K562 (cell line): ENCODE data around the gene ZFP36. TPM values are rescaled to one million over a fixed set of nuclear protein-coding genes. Genes with fewer than 3 reads are reported as not detected.

Experiments used
- ADNP ChIP-seq: fragments of 200-800 bp; sonication (Bioruptor generic); IDR thresholded peaks from 2 replicates; pipeline ENCODE4 v1.6.1; 2016; ENCODE audit warnings: missing genetic modification characterization, missing compliant biosample characterization
- ARID2 ChIP-seq: fragments of 450-650 bp; IDR thresholded peaks from 2 replicates; pipeline ENCODE4 v1.6.1; 2017; ENCODE audit warnings: antibody characterized with exemption, mild to moderate bottlenecking
- CHD2 ChIP-seq: IDR thresholded peaks from 2 replicates; pipeline ENCODE4 v1.6.1; 2011; ENCODE audit warnings: low read depth, low read length
- E2F3 ChIP-seq: fragments of 250-450 bp; sonication (Bioruptor Pico); IDR thresholded peaks from 2 replicates; pipeline ENCODE4 v1.4.0; 2020; ENCODE audit warnings: mild to moderate bottlenecking
- MGA ChIP-seq: fragments of 450-650 bp; IDR thresholded peaks from 2 replicates; pipeline ENCODE4 v1.6.1; 2016; ENCODE audit warnings: mild to moderate bottlenecking, moderate library complexity
- MYNN ChIP-seq, 2 experiments: sonication (generic); formaldehyde crosslinking in 1 of 2; IDR thresholded peaks; 2 replicates each; pipeline versions ENCODE4 v1.5.0 to v1.6.1; 2016 to 2020; ENCODE audit warnings: antibody characterized with exemption in 1 of 2, missing genetic modification reagents in 1 of 2
- PCBP1 ChIP-seq: fragments of 200-400 bp; formaldehyde crosslinking; IDR thresholded peaks from 2 replicates; pipeline ENCODE4 v1.6.1; 2018; ENCODE audit warnings: mild to moderate bottlenecking, low read depth, low read length; ENCODE audit not compliant: poor library complexity, severe bottlenecking
- PREB ChIP-seq: sonication (generic); formaldehyde crosslinking; IDR thresholded peaks from 2 replicates; pipeline ENCODE4 v1.8.1; 2023; ENCODE audit warnings: mild to moderate bottlenecking, missing genetic modification reagents
- SNRNP70 ChIP-seq: fragments of 200-400 bp; formaldehyde crosslinking; optimal IDR thresholded peaks from 2 replicates; pipeline ENCODE3; 2017; ENCODE audit warnings: low read depth, low read length
- ZNF253 ChIP-seq: fragments of 250-450 bp; sonication (Bioruptor Pico); conservative IDR thresholded peaks from 2 replicates; pipeline ENCODE4 v1.6.1; 2021; ENCODE audit warnings: mild to moderate bottlenecking
- ZNF280A ChIP-seq: fragments of 450-650 bp; IDR thresholded peaks from 2 replicates; pipeline ENCODE4 v1.6.1; 2018; ENCODE audit warnings: mild to moderate bottlenecking, low read depth; ENCODE audit not compliant: partially characterized antibody
- ZNF444 ChIP-seq: fragments of 250-450 bp; sonication (Bioruptor Pico); IDR thresholded peaks from 2 replicates; pipeline ENCODE4 v1.4.0; 2020; ENCODE audit warnings: mild to moderate bottlenecking, moderate library complexity
- polyA plus RNA-seq, 8 experiments: library from polyadenylated mRNA; depleted of rRNA in 4 of 8; stranded (reverse) in 5 of 8; unstranded in 3 of 8; fragments of >200 nt; fragmentation: Nextera tagmentation in 2 of 8; fragmentation: Illumina TruSeq in 1 of 8; extraction: Ambion mirVana in 2 of 8; extraction: Trizol in 1 of 8; gene quantifications; 2 replicates each; pipeline versions ENCODE4 v1.2.1 to v1.2.3, GENCODE V29; 2011 to 2014; ENCODE audit warnings: inconsistent platforms in 1 of 8, missing spikeins in 1 of 8
- total RNA-seq, 7 experiments: library from RNA; depleted of rRNA in 6 of 7; stranded (reverse); fragments of >200 nt in 6 of 7; fragmentation: Illumina TruSeq in 2 of 7; extraction: Trizol in 2 of 7; gene quantifications; 2 replicates each; pipeline versions ENCODE4 v1.2.1 to v1.2.3, GENCODE V29; 2011 to 2021; ENCODE audit warnings: low replicate concordance in 1 of 7

Gene ZFP36
- total and polyA plus RNA-seq, 9 of the 15 experiments (the other 6 are each of a cell fraction or from before 2014, with no cell fraction given), result 1.0 to 20.1 (median 3.5) TPM

- no peak for TF ChIP-seq MGA
- no peak for TF ChIP-seq CHD2
- no peak for TF ChIP-seq ZNF444
- TF ChIP-seq PCBP1, result peak; percentile 74
- TF ChIP-seq ZNF253 (CRISPR knock-in tag), result no peak
- no peak for TF ChIP-seq SNRNP70
- peak; percentile 76 for TF ChIP-seq ARID2
- no peak; the same call in 1 of the 2 replicates for TF ChIP-seq MYNN (IDR thresholded peaks at IDR 0.05)
- no peak for TF ChIP-seq MYNN (CRISPR knock-in tag; IDR thresholded peaks at IDR 0.05)
- peak; percentile 50 for TF ChIP-seq ZNF280A
- no peak for TF ChIP-seq ADNP (tag)
- TF ChIP-seq PREB (CRISPR knock-in tag), result no peak
- no peak for TF ChIP-seq E2F3
Observed at GRCh38 chr19:39410017-39410830, 3.6 kb downstream of the ZFP36 start (continued).
